ENCODE measurements around the gene LETM1.

The LETM1 gene

DNA sequence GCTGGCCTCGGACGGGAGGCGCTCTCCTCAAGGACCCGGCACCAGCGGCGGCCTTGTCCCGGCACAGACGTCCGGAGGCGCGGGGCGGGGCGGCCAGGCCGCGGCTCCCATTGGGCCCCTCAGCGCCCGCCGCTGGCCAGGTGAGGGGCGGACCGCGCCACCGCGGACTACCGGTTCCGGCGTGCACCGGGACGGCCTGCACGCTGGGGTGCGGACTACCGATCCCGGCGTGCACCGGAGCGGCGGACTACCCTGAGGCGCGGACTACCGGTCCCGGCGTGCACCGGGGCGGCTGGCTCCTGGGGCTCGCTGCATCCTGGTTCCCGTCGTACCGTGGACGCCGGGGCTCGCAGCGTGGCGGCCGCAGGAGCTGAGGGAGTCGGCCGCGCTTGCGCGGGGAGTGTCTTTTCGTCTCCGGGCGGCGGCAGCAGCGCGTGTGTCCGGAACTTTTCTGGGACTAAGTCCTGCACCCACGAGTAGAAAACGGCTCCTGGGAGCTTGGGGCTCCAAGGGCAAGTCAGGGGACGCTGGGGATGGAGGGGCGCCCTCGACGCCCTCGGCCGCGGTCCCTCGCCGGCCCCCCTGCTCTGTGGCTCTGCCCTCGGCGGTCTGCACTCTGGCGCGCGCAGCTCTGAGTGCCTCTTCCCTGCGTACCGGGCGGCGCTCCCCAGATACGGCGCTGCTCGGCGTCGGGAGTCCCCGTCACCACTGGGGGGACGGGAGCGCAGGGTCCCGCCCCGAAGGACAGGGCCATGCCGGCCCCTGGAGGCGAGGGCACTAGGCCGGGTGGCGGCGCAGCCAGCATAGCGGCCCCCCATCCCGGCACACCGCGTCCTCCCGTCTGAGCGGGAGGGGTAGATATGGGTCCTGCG lies at the start of gene LETM1:
TSS of gene LETM1 (minus strand) at position 86 of the 872 bp plus-strand sequence. CDS start 206 bp downstream, outside the sequence.
- in situ Hi-C loops (cut with HindIII; ENCODE audit: low sequenced_read_pairs) = no loop called here

DNA sequence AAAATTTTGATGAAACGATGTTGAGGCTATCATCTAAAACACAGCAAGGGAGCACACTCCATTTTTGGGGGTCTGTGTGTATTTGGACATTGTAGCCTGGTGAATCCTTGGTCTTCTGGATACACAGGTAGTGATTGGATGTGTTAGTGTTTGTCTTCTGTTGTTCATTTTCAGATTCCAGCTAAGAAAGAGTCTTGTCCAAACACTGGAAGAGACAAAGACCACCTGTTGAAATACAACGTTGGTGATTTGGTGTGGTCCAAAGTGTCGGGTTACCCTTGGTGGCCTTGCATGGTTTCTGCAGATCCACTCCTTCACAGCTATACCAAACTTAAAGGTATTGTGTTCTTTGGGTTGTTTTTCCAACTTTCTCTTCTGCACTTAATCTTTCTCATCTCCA lies 48.1 kb upstream of the LETM1 start:
- in situ Hi-C loops (cut with HindIII; ENCODE audit: low sequenced_read_pairs) = no loop called here

DNA sequence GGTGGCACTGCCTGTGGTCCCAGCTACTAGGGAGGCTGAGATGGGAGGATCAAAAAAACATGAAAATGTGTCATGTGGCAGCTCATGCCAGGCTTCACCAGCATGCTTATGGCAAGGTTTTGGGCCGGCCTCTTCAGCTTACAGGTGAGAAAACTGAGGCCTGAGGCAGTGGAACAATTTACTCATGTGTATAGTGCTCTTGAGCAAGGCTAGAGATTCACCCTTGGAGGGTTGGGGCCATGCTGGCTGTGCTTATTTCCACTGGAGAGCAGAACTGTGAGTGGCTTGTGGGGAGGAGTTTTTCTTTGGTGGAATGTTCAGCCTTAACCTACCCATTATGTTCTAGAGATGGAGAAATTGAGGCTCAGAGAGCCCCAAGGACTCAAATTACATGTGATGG lies 47.1 kb upstream of the LETM1 start:
- in situ Hi-C loops (cut with HindIII; ENCODE audit: low sequenced_read_pairs) = no loop called here

DNA sequence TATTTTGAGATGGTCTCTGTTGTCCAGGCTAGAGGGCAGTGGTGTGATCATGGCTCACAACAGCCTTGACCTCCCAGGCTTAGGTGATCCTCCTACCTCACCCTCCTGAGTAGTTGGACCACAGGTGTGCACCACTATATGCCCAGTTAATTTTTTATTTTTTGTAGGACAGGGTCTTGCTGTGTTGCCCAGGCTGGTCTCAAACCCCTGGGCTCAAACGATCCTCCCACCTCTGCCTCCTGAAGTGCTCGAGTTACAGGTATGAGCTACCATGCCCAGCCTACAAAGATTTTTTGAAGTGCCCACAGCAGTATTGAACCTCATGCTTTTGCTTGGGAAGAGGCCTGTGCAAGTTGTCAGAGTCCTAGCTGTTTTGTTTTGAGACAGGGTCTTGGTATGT lies 46.3 kb upstream of the LETM1 start:
- in situ Hi-C loops (cut with HindIII; ENCODE audit: low sequenced_read_pairs) = no loop called here

DNA sequence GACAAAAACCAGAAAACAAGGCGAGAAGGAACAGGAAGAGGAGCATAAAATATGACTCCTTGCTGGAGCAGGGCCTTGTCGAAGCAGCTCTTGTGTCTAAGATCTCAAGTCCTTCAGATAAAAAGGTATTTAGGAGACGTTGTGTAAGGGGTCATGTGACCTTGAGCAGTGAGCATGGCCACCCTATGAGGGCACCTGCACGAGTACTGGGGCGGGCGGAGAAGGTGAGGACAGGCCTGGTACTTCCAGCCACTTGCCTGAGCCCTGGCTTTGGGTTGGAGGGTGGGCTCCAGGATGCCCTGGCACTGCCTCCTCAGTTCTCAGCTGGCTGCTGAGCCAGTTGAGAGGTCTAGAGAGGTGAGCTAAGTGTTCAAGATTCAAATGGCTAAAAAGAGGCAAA lies 45.2 kb upstream of the LETM1 start:
- in situ Hi-C loops (cut with HindIII; ENCODE audit: low sequenced_read_pairs) = no loop called here

DNA sequence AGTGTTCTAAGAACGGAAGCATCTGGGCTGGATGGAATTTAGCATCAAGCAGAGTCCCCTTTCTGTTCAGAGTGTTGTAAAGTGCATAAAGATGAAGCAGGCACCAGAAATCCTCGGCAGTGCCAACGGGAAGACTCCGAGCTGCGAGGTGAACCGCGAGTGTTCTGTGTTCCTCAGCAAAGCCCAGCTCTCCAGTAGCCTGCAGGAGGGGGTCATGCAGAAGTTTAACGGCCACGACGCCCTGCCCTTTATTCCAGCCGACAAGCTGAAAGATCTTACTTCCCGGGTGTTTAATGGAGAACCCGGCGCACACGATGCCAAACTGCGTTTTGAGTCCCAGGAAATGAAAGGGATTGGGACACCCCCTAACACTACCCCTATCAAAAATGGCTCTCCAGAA lies 44.7 kb upstream of the LETM1 start:
- in situ Hi-C loops (cut with HindIII; ENCODE audit: low sequenced_read_pairs) = no loop called here

DNA sequence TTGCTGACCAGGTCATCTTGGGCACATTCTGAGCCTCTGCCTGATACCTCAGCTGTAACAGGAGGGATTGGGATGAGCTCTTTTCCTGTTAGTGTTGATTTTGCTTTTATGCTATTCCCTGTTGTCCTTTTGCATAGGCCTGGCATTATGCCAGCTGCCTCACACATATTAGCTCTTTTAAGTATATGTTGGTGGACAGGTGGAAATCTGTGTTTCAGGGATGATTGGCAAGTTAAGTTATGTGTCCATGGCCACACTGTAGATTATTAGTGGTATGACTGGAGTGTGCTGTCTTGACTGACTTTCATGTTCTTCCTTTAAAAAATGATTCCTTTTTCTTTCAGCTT lies 44.1 kb upstream of the LETM1 start:
- in situ Hi-C loops (cut with HindIII; ENCODE audit: low sequenced_read_pairs) = no loop called here

DNA sequence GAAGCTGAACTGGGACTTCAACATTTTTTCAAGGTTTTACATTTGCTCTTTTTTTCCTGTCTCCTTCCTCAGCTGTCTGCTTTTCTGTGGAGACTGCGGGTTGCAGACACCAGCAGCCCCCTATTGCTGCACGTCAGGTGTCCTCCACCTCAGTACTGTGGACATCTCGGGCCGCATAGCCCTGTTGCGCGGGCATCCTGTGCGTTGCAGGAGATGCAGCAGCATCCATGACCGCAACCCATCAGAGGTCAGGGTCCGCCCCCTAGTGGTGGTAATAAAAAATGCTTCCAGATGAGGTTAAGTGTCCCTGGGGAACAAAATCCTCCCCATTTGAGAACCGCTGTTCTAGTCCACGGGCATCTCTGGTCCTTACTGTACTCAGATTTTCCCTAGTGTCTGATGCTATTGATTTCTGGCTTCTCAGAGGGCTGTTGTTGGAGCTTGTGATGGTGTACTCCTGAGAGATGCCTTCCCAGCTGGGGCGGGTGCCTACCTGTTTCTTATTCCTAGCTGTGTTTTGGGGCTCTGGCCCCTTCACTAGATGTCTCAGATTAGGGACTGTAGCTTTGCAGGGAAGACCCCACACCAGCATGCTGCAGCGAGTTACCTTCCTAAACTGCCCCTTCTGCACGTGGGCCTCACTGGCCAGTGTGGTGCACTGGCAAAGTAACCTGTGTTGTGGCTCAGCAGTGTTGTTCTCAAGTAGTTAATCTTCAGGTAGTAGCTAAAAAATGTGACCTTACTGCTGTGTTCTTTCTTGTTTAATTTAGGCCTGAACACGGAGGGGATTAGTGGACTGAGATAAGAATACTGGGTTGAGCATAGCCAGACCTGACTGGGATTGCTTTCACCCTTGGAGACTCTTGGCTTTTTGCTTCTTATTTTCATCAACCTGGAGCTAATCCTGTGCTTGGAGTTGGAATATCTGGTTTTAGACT lies 43.5 kb upstream of the LETM1 start:
- in situ Hi-C loops (cut with HindIII; ENCODE audit: low sequenced_read_pairs) = no loop called here

DNA sequence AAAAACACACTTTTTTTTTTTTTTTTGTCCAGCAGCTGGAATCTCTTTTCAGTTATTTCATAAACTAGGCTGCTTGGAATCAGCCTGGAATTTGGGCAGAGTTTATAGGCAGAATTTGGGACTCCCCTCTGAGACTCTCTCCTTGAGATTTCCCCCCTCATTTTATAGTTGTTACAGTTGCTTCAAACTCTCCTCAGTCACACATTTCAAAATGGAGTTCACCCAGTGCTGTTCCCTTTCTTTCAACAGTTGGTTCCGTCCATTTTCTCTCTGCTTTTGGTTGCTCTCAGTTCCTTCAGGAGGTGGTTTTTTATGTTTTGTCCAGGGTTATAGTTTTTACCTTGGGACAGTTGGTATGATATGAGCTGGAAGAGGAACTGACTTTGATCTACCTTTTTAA lies 42.7 kb upstream of the LETM1 start:
- in situ Hi-C loops (cut with HindIII; ENCODE audit: low sequenced_read_pairs) = no loop called here

DNA sequence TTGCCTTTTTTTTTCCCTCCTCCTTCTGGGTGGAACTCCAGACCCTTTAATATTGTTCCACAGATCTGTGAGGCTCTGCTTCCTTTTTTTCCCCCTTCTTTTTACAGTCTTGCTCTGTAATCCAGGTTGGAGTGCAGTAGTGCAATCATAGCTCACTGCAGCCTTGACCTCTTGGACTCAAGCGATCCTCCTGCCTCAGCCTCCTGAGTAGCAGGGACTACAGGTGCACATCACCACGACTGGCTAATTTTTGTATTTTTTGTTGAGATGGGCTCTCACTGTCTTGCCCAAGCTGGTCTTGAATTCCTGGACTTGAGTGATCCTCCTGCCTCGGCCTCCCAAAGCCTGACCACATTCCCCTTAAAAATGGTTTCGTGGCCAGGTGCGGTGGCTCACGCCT lies 42.1 kb upstream of the LETM1 start:
- in situ Hi-C loops (cut with HindIII; ENCODE audit: low sequenced_read_pairs) = no loop called here

DNA sequence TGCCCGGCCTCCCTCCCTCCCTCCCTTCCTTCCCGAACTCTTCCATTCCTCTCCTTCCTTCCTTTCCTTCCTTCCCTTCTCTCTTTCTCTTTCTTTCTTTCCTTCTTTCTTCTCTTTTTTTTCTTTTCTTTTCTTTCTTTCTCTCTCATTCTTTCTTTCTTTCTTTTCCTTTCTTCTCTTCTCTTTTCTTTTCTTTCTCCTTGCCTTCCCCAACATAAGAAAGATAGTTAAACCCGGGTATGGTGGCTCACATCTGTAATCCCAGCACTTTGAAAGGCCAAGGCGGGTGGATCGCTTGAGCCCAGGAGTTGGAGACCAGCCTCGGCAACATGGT lies 40.7 kb upstream of the LETM1 start:
- in situ Hi-C loops (cut with HindIII; ENCODE audit: low sequenced_read_pairs) = no loop called here

DNA sequence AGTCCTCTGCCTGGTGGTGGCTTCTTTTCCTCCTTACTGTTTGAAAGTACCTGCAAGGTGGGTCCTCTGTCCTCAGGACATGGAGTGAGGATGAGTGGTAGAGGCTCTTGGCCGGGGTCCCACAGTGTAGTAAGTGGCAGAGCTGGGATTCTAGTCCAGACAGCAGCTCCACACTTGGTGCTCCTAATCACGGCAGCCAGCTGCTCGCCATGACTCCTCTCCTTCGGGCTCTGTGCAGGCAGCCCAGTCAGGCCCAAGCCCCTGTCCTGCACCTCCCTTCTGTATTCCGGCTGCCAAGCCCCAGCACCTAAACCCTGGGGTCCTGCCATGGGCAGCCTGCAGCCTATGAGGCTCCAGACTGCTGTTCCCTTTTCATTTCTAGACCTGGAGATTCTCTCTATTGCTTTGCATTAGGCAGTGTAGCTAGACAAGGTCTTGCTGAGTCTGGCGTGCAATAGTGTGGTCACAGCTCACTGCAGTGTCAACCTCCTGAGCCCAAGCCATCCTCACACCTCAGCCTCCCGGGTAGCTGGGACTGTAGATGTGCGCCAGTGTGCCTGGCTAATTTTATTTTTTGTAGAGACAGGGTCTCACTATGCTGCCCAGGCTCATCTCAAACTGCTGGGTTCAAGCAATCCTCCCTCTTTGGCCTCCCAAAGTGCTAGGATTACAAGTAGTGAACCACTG lies 40.2 kb upstream of the LETM1 start:
- in situ Hi-C loops (cut with HindIII; ENCODE audit: low sequenced_read_pairs) = no loop called here

DNA sequence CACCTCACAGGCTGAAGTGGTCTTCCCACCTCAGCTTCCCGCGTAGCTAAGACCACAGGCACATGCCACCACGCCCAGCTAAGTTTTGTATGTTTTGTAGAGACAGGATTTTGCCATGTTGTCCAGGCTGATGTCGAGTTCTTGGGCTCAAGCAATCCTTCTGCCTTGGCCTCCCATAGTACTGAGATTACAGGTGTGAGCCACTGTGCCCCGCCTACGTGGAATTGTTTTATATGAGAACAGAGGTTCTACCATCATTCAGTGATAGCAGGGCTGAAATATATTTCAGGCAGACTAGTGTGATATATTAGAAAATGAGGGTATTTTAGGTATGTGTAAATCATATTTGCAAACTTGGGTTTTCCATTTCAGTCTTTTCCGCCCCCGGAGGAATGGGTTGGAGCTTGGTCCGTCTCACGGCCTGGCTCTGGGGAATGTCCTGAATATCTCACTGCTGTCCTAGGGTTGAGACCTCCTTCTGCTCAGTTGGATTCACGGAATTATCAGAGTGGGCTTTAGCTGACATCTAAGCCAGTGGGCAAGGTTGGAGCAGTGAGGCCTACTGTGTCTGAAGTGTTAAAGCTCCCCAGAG lies 35.1 kb upstream of the LETM1 start:
- in situ Hi-C loops (cut with HindIII; ENCODE audit: low sequenced_read_pairs) = no loop called here

DNA sequence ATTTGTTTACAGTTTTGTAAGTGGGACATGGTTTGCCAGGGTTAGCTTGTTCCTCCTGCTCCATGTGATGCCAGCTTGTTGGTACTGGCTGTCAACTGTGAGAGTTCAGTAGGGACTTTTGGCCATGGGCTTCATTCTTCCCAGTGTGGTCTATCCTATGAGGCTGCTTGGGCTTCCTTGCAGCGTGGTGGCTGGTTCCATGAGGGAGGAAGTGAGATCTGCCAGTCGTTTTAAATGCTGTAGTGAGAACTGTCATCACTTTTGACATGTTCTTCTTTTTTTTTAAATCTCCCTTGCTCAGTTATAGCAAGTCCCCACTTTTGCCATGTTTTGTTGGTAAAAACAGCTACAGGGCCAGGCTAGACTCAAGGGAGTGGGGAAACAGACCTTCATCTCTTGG lies 31.1 kb upstream of the LETM1 start:
- in situ Hi-C loops (cut with HindIII; ENCODE audit: low sequenced_read_pairs) = no loop called here

DNA sequence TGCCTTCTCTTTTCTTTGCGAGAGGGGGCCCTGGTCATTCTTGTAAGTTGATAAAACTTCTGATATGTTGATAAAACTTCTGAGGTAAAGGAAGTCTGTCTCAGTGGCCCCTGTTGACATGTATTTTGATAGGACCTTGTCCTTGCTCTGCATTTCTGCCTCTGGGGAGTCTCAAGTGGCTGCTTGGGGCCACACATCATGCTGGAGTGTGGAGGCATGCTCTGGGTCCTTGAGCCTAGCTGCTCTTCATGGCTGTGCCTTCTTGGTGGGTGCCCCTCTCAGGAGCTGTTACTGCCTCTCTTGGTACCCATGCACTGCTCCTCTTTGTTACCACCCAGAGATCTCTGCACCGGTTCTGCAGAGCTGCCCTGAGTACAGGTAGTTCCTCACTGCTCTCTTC lies 29.5 kb upstream of the LETM1 start:
- in situ Hi-C loops (cut with HindIII; ENCODE audit: low sequenced_read_pairs) = no loop called here

DNA sequence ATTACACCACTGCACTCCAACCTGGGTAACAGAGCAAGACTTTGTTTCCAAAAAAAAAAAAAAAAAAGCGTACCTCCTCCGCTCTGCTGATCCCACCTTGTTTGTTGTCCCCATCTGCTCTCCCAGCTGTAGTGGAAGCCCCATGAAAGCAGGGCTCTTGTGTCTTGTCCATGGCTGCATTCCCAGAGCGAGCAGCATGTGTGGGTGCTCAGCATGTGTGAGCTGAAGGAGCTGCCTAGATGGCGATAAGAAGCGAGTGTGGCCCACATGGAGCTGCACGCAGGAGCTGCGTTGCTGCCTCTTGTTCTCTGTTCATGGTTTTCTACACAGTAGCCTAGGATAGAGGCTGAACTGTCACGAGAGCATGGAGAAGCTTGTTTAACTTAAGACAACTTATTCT lies 27.6 kb upstream of the LETM1 start:
- in situ Hi-C loops (cut with HindIII; ENCODE audit: low sequenced_read_pairs) = no loop called here

DNA sequence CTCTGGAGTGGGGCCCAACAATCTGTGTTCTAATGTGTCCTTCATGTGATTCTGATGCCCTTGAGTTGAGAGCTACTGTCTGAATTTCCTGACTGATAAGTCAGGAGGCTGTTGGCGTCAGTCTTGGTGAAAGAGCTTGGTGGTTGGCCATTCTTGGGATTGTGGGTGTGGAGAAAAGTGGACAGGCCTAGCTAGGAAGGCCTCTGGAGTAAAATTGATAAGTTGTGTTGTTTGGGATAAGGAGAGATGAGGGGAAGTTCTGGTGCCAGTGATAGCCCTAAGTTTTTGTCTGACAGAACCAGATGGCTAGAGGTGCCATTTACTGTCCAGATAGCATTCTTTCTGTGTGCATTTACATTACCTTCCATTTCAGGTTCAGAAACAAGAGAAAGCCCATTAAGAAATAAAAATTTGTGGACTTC lies 26.9 kb upstream of the LETM1 start:
- in situ Hi-C loops (cut with HindIII; ENCODE audit: low sequenced_read_pairs) = no loop called here

DNA sequence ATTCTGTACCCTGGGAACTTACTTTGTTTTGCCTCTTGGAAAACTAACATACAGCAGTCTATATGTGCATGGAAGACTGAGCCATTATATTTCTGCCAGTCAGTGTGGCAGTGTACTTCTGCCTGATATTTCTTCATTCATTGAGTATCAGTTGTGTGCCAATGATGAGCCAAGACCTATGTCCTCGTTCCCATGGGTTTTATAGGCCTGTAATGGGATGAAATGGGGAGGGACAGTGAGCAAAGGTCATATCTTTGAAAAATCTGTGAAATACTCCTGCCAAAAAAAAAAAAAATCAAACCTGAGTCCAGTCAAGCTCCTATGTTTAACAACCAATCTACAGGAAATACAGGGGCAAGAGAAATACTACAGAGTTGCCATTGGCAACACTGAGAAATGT lies 24.4 kb upstream of the LETM1 start:
- in situ Hi-C loops (cut with HindIII; ENCODE audit: low sequenced_read_pairs) = no loop called here

DNA sequence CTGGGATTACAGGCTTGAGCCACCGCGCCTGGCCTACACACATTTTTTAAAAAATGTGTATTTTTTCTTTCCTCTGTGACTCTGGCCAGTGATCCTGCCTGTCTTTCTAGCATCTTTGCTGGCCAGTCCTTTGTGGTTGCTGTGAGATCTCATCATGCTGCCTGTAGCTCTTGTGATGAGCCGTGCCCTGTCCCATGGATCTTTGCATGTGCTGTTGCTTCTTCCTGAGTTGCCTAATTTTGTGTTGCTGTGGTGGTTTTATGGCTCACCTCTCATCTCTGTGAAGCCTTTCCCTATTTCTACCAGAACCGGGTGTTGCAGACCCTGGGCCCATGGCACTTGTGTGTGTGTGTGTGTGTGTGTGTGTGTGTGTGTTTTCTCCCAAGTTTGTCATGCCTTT lies 23.5 kb upstream of the LETM1 start:
- in situ Hi-C loops (cut with HindIII; ENCODE audit: low sequenced_read_pairs) = no loop called here

DNA sequence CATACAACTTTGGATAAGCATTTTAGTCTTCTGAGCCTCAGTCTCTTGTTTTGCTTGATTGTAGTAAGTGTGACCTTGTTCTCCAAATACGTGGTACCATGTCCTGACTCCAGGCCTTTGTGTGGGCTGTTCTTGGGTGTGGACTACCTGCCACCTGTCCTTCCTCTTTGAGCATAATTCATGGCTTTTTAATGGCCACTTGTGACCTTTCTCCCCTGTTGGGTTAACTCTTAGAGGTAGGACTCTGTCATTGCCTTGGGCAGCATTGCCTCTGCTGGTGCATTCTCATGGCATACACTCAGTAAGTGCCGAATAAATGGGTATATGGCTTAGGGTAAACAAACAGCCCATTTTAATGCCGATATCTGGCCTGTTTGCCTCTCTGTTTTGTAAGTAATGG lies 18.2 kb upstream of the LETM1 start:
- in situ Hi-C loops (cut with HindIII; ENCODE audit: low sequenced_read_pairs) = no loop called here

DNA sequence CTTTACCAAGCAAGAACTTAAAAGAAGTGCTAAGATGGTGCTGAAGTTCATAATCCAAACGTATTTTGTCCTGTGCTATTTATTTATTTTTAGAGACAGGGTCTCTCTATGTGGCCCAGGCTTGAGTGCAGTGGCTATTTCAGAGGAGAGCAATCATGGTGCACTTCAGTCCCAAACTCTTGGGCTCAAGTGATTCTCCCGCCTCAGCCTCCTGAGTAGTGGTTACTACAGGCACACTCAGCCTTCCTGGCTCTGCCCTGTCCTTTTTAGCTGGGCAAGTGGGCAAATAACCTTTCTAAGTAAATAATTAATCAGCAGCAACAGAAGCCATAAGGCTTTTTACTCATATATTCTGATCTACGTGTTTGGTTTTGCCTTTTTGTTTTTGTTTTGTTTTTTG lies 17.8 kb upstream of the LETM1 start:
- in situ Hi-C loops (cut with HindIII; ENCODE audit: low sequenced_read_pairs) = no loop called here
